Measurements from ENCODE around the gene ACP4. TPM values are rescaled to one million over a fixed set of nuclear protein-coding genes. Genes with fewer than 3 reads are reported as not detected.

Gene ACP4
- total RNA-seq, 1 experiment from 2014 or later: not detected

DNA sequence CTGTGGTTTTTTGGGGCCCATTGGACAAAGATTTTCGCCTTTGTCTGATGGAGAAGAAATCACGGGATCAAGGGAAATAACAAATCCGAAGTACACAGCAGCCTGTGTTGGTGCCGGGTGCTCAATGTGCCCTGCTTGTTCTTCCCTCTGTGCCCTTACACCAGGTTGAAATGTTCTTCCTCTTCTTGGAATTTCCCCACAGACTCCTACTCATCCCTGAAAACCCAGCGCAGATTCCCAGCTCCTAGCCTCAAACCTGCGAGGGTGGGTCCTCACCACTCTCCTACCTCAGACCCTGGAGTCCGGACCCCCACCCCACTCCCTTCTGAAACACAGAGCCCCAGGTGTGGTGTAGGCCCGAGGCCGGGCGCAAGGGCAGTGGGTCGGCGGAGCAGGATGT is 4.9 kb upstream of the ACP4 start:
- ChIA-PET CTCF (interaction anchor here (0.6 kb wide), 1 partner anchor 229 kb away, joined by 4 read pairs; no protein-coding TSS in a partner anchor), POLR2A (no interaction called here)
- intact Hi-C loops (cut with micrococcal nuclease; ENCODE audit: unreplicated experiment): no loop called here
- Mint-ChIP-seq H3K27me3 (ENCODE audit: insufficient read depth, unreplicated experiment) (peaks cover 6% of the 10 kb centered on the region), H3K27ac (ENCODE audit: unreplicated experiment) (no peak overlapping the region), H3K4me3 (ENCODE audit: unreplicated experiment) (no peak overlapping the region), H3K9me3 (ENCODE audit: unreplicated experiment) (no peaks in the 10 kb centered on the region), H3K36me3 (ENCODE audit: insufficient read depth, unreplicated experiment) (peaks cover 40% of the 10 kb centered on the region), H3K4me1 (ENCODE audit: low read depth, unreplicated experiment) (no peaks in the 10 kb centered on the region)
- TF ChIP-seq CTCF (IDR thresholded peaks at IDR 0.05; ENCODE audit: insufficient read depth in 1 of 2, low read depth in 1 of 2, low read length in 1 of 2, severe bottlenecking in 1 of 2, unreplicated experiment in 1 of 2): no peak
- no peaks in the 10 kb centered on the region for H3K9me3 ChIP-seq
- H3K4me1 ChIP-seq: no peaks in the 10 kb centered on the region
- H3K4me3 ChIP-seq (ENCODE audit: low read depth, low read length): no peak overlapping the region
- no peaks in the 10 kb centered on the region for H3K27me3 ChIP-seq (replicated peaks; ENCODE audit: control insufficient read depth, insufficient read depth, low read length)
- no peaks in the 10 kb centered on the region for H3K36me3 ChIP-seq (ENCODE audit: control insufficient read depth, insufficient read depth, low read length)
- BruUV-seq (replicated peaks): no TSS peak
- no peak for DNase-seq

GRCh38 chr19:50790922-50791467 is 780 bp downstream of the ACP4 start:
- TF ChIP-seq CTCF (IDR thresholded peaks at IDR 0.05; ENCODE audit: insufficient read depth in 1 of 2, low read depth in 1 of 2, low read length in 1 of 2, severe bottlenecking in 1 of 2, unreplicated experiment in 1 of 2): no peak
- Mint-ChIP-seq H3K4me1 (ENCODE audit: low read depth, unreplicated experiment) (peaks cover 7% of the 10 kb centered on the region), H3K4me3 (ENCODE audit: unreplicated experiment) (peak overlapping the region; percentile 20), H3K36me3 (ENCODE audit: insufficient read depth, unreplicated experiment) (peaks cover 72% of the 10 kb centered on the region), H3K27ac (ENCODE audit: unreplicated experiment) (peak overlapping the region; percentile 36), H3K9me3 (ENCODE audit: unreplicated experiment) (no peaks in the 10 kb centered on the region), H3K27me3 (ENCODE audit: insufficient read depth, unreplicated experiment) (peaks cover 5% of the 10 kb centered on the region)
- Histone ChIP-seq H3K9me3 (no peaks in the 10 kb centered on the region), H3K36me3 (ENCODE audit: control insufficient read depth, insufficient read depth, low read length) (no peaks in the 10 kb centered on the region), H3K27me3 (replicated peaks; ENCODE audit: control insufficient read depth, insufficient read depth, low read length) (no peaks in the 10 kb centered on the region), H3K4me1 (no peaks in the 10 kb centered on the region), H3K4me3 (ENCODE audit: low read depth, low read length) (no peak overlapping the region)
- POLR2A ChIA-PET: no interaction called here
- BruUV-seq (replicated peaks): no TSS peak
- CTCF ChIA-PET: interaction anchor here (1.0 kb wide), 1 partner anchor 66 kb away, joined by 11 read pairs; no protein-coding TSS in a partner anchor
- intact Hi-C loops (cut with micrococcal nuclease; ENCODE audit: unreplicated experiment): no loop called here
- DNase-seq: no peak

DNA sequence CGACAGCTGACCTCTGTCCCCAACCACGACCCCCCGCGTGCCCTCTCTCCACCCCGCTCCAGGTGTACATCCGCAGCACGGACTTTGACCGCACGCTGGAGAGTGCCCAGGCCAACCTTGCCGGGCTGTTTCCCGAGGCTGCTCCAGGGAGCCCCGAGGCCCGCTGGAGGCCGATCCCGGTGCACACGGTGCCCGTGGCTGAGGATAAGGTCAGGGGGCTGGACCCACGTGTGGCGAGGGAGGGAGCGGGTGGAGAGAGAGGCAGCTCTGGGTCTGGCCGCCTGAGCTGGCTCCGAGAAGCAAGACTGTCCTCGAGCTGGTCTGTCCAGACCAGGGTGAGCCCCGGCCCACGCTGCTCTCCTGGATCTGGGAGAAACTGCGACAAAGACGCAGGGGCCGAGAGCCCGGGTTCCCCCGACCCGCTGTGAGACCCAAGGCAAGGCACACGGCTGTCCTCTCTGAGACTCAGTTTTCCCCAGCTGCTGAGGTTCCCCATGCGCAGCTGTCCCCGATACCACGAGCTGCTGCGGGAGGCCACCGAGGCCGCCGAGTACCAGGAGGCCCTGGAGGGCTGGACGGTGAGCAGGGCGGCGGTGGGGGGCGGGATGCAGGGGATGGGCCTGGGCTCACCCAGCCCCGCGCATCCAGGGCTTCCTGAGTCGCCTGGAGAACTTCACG is 1.5 kb downstream of the ACP4 start:
- no peak for TF ChIP-seq CTCF (IDR thresholded peaks at IDR 0.05; ENCODE audit: insufficient read depth in 1 of 2, low read depth in 1 of 2, low read length in 1 of 2, severe bottlenecking in 1 of 2, unreplicated experiment in 1 of 2)
- CTCF ChIA-PET: interaction anchor here (1.8 kb wide), 1 partner anchor 130 kb away, joined by 11 read pairs; no protein-coding TSS in a partner anchor
- H3K9me3 Mint-ChIP-seq (ENCODE audit: unreplicated experiment): no peaks in the 10 kb centered on the region
- H3K27me3 Mint-ChIP-seq (ENCODE audit: insufficient read depth, unreplicated experiment): peaks cover 5% of the 10 kb centered on the region
- H3K4me1 Mint-ChIP-seq (ENCODE audit: low read depth, unreplicated experiment): peaks cover 7% of the 10 kb centered on the region
- peak overlapping the region; percentile 20 for H3K4me3 Mint-ChIP-seq (ENCODE audit: unreplicated experiment)
- H3K9me3 ChIP-seq: no peaks in the 10 kb centered on the region
- BruUV-seq (replicated peaks): no TSS peak
- H3K36me3 ChIP-seq (ENCODE audit: control insufficient read depth, insufficient read depth, low read length): no peaks in the 10 kb centered on the region; the same call in 1 of the 2 replicates
- no peaks in the 10 kb centered on the region for H3K27me3 ChIP-seq (replicated peaks; ENCODE audit: control insufficient read depth, insufficient read depth, low read length)
- intact Hi-C loops (cut with micrococcal nuclease; ENCODE audit: unreplicated experiment): no loop called here
- peak overlapping the region; percentile 36 for H3K27ac Mint-ChIP-seq (ENCODE audit: unreplicated experiment)
- POLR2A ChIA-PET: interaction anchor here (0.5 kb wide), 1 partner anchor 32 kb away, joined by 3 read pairs; the partner anchor contains the start of gene KLK1
- H3K4me3 ChIP-seq (ENCODE audit: low read depth, low read length): no peak overlapping the region
- peaks cover 77% of the 10 kb centered on the region for H3K36me3 Mint-ChIP-seq (ENCODE audit: insufficient read depth, unreplicated experiment)
- DNase-seq: peak in 1 of 2 experiments; percentile 37
- H3K4me1 ChIP-seq: no peaks in the 10 kb centered on the region

All from Caco-2 (cell line).